Measurements from ENCODE around the gene TAS2R14.

The TAS2R14 gene

DNA sequence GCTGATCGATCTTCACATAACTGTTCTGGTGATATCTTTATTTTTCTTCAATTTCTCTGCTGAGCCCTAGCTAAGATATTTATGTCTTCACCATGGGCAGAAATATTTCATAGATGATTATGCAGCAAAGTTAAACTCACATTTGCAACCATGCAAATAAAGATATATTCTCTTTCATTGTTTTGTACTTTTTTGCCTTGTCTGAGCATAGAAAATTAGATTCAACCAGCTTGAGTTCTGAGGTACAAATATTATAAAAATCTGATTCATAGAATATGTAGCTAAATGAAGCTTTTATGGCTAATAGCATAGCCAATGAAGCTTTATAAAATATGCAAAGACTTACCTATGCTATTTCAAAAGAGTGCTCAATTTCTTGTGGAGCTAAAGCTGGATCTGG, 29.6 kb downstream of the TAS2R14 start, which contains the start of gene TAS2R13:
Gene TAS2R13 (minus strand): TSS at position 101 of the 400 bp plus-strand sequence. CDS start 264 bp downstream, outside the sequence.
- DNase-seq (ENCODE audit: low read depth in 2 of 2): no peak

DNA sequence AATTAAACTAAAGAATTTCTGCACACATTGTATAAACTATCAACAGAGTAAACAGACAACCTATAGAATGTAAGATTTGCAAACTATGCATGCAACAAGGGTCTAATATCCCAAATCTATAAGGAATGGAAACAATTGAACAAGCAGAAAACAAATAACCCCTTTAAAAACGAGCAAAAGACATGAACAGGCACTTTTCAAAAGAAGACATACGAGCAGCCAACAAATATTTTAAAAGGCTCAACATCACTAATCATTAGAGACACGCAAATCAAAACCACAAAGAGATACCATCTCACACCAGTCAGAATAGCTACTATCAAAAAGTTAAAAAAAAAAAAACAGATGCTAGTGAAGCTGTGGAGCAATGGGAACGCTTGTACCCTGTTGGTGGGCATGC, 34.4 kb downstream of the TAS2R14 start:
- DNase-seq (ENCODE audit: low read depth in 2 of 2): no peak

DNA sequence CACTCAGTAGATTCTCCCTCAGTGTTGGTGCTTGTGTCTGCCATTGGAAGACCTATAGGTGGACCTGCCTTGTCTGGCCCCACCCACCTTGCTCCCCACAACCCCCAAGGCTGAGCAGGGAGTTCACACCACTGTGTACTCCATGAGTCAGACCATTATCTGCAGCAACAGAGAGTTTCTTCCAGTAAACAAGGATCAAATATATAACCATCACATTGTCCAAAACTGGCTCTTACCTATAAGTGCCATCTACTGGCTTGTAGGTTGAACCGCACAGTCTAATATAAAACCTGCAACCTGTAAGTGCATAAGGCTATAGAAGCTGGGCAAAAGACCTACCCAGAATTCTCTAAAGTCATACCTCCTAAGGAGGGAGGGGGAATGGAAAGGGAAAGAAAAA, 37.6 kb downstream of the TAS2R14 start:
- DNase-seq (ENCODE audit: low read depth in 2 of 2): no peak

DNA sequence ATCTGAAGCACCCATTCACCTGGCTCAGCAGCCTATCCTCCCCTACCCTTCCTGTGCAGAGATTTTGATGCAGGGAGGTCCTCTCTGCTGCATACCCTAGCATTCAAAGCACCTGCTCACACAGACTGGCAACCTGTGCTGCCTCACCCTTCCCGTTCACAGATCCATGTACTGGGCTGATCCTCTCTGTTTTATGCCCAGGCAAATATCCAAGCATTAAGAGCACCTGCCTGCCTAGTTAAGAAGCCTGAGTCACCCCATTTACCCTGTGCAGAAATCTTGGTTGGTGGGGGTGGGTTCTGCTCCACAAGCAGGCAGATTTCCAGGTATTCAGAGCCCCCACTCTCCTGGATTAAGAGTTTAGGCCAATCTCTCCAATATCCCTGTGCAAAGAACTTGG, 38.1 kb downstream of the TAS2R14 start:
- DNase-seq (ENCODE audit: low read depth in 2 of 2): no peak

DNA sequence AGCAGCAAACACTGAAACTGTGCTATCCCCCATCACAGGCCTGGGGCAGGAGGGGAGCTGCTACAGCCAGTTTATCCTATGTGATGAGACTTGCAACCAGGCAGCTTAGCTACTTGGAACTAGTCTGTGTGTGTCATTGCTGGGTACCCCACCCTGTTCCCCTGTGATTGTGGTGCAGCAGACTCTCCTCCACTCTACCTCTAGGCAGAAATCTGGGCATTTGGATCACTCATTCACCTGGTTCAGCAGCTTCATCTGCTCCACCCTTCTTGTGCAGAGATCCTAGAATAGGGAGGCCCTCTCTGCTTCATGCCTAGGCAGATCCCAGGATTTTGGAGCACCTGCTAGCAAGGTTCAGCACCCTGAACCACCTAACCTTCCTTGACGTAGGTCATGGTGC, 38.5 kb downstream of the TAS2R14 start:
- no peak for DNase-seq (ENCODE audit: low read depth in 2 of 2)

DNA sequence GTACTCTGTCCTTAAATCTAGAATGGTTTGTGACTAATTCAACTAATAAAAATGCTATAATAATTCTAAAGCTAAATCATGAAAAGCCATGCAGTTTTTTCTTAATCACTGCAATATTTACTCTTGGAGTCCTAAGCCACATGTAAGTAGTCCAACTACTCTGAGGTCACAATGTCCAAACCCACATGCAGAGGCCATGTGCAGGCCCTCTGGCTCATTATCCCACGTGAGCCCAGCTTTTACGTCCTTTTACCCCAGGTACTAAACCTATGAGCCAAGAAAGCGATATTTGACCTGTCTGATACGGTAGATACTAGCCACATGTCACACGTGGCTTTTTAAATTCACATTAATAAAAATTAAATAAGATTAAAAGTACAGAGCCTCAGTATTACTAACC, 42.2 kb downstream of the TAS2R14 start:
- no peak for DNase-seq (ENCODE audit: low read depth in 2 of 2)

DNA sequence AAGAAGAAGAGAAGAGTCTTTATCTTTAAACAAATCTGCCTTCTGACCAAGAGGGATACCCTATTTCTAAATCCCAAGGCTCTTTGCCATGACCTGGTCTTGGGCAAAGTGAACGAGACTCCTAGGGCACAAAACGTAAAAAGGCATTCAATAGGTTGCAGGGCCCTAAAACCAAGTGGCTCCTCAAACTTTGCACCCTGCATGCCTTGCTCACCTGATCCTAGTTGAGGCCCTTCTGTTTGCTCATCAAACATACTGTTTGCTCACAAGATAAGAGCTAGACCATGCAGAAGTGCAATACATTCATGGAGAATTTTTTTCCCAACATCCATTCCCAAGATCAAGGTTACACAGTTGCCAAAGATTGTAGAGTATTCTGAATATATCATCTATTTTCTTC, 47.1 kb downstream of the TAS2R14 start:
- DNase-seq (ENCODE audit: low read depth in 2 of 2): no peak

DNA sequence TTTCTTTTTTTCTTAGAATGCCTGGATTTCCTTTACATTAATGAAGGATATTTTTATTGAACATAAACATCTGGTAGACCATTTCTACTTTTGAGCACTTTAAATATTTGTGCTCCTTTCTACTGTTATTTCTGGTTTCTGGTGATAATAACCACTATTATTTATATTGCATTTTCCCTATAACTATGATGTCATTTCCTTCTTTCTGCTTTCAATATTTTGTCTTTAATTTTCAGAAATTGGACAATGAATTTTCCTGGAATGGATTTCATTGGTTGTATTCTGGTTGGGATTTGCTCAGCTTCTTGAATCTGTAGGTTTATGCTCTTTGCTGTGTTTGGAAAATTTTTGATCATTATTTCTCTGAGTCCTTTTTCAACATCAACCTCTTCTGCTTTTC, 49.8 kb downstream of the TAS2R14 start:
- DNase-seq (ENCODE audit: low read depth in 2 of 2): no peak

Data from stimulated activated CD4-positive, alpha-beta T cell treated with anti-CD3 and anti-CD28 coated beads, Interleukin-12 subunit alpha, Interleukin-12 subunit beta, amount 100 ng/mL, for 24 hours (primary cell).